HCT116 (cell line): ENCODE measurements around the gene PCBP3. TPM values are rescaled to one million over a fixed set of nuclear protein-coding genes. Genes with fewer than 3 reads are reported as not detected.

ENCODE experiments used
- ATAC-seq: fragments of 200-7000 bp; cut with Tn5 transposase; 2 replicates; pipeline ENCODE4 v1.9.1; 2020; ENCODE audit warnings: mild to moderate bottlenecking, moderate library complexity
- BruUV-seq: library from RNA; stranded (reverse); fragments of 400-500 nt; replicated peaks from 2 replicates; lab custom pipeline; 2021; lab: Mats Ljungman, UMichigan
- CTCF ChIA-PET: fragments of 300-600 bp; sonication (Branson Sonifier 250); formaldehyde crosslinking; loops from one replicate; lab custom pipeline; 2021; ENCODE audit warnings: antibody characterized with exemption; lab: Charles Lee
- POLR2A ChIA-PET: fragments of 300-600, 350-600 bp; sonication (Branson Sonifier 250); formaldehyde crosslinking; loops from one replicate; lab custom pipeline; 2021; ENCODE audit warnings: antibody characterized with exemption; lab: Charles Lee
- RAD21 ChIA-PET, 2 experiments: fragments of 300-600 bp; sonication (Branson Sonifier 250); formaldehyde crosslinking; loops; one replicate each; lab custom pipeline; 2023; ENCODE audit warnings: low total read pairs in 2 of 2; ENCODE audit not compliant: uncharacterized antibody in 2 of 2, unreplicated experiment in 2 of 2, low non-redundant PET in 1 of 2; lab: Charles Lee
- DNase-seq: peaks from one replicate; pipeline ENCODE4 v3.0.0-alpha.2; 2010; ENCODE audit warnings: low read depth, low spot score
- H2AFZ ChIP-seq: fragments of 200-600 bp; shearing (Covaris generic), sonication (generic); 2 replicates; pipeline ENCODE4 v1.6.1; 2017; ENCODE audit warnings: low read depth, mixed run types, mixed read lengths, antibody characterized with exemption, low read length; ENCODE audit not compliant: poor library complexity, severe bottlenecking
- H3K27ac ChIP-seq: 2 replicates; pipeline ENCODE4 v1.5.1; 2012; ENCODE audit warnings: low read depth, low read length
- H3K27me3 ChIP-seq: fragments of 200-600 bp; sonication (generic); 2 replicates; pipeline ENCODE4 v1.6.1; 2016; ENCODE audit warnings: mixed run types, low read length, mixed read lengths; ENCODE audit not compliant: insufficient read depth
- H3K36me3 ChIP-seq, 2 experiments: fragments of 200-500 bp in 1 of 2; fragments of 200-600 bp in 1 of 2; sonication (Bioruptor generic) in 1 of 2; sonication (generic) in 1 of 2; 2 replicates each; pipeline versions ENCODE4 v1.5.1 to v1.6.1; 2014 to 2016; ENCODE audit warnings: low read length in 2 of 2, inconsistent platforms in 1 of 2, mixed read lengths in 1 of 2, mixed run types in 1 of 2; ENCODE audit not compliant: insufficient read depth in 2 of 2, control insufficient read depth in 1 of 2
- H3K4me1 ChIP-seq, 2 experiments: fragments of 200-600 bp in 1 of 2; sonication (generic) in 1 of 2; 2 replicates each; pipeline versions ENCODE4 v1.5.1 to v1.6.1; 2012 to 2017; ENCODE audit warnings: low read length in 2 of 2, inconsistent platforms in 1 of 2, mild to moderate bottlenecking in 1 of 2, mixed read lengths in 1 of 2, mixed run types in 1 of 2, moderate library complexity in 1 of 2; ENCODE audit not compliant: insufficient read depth in 2 of 2, control insufficient read depth in 1 of 2
- H3K4me2 ChIP-seq: fragments of 200-600 bp; sonication (generic); 2 replicates; pipeline ENCODE4 v1.6.1; 2017; ENCODE audit warnings: mixed run types, low read length, mixed read lengths
- H3K4me3 ChIP-seq, 2 experiments: fragments of 200-600 bp in 1 of 2; sonication (generic) in 1 of 2; replicated peaks in 1 of 2; 2 replicates each; pipeline ENCODE4 v1.5.1; 2011 to 2016; ENCODE audit warnings: low read length in 2 of 2, control low read depth in 1 of 2, low read depth in 1 of 2, mild to moderate bottlenecking in 1 of 2, mixed read lengths in 1 of 2, mixed run types in 1 of 2
- H3K79me2 ChIP-seq: fragments of 200-600 bp; sonication (generic); 2 replicates; pipeline ENCODE4 v1.6.1; 2017; ENCODE audit warnings: mild to moderate bottlenecking, mixed run types, low read length, moderate library complexity, mixed read lengths; ENCODE audit not compliant: insufficient read depth
- H3K9ac ChIP-seq: fragments of 200-600 bp; sonication (generic); 2 replicates; pipeline ENCODE4 v1.6.1; 2016; ENCODE audit warnings: low read length, mixed read lengths
- H3K9me2 ChIP-seq: fragments of 200-600 bp; sonication (generic), shearing (Covaris generic); 2 replicates; pipeline ENCODE4 v1.6.1; 2017; ENCODE audit warnings: mixed run types, mild to moderate bottlenecking, moderate library complexity; ENCODE audit not compliant: insufficient read depth
- H3K9me3 ChIP-seq, 2 experiments: fragments of 200-500 bp in 1 of 2; fragments of 200-600 bp in 1 of 2; sonication (Bioruptor generic) in 1 of 2; sonication (generic) in 1 of 2; 2 replicates each; pipeline ENCODE4 v1.6.1; 2014 to 2017; ENCODE audit warnings: low read length in 2 of 2, mixed read lengths in 2 of 2, inconsistent platforms in 1 of 2, low read depth in 1 of 2, mild to moderate bottlenecking in 1 of 2, mixed run types in 1 of 2, moderate library complexity in 1 of 2; ENCODE audit not compliant: control insufficient read depth in 1 of 2, insufficient read depth in 1 of 2
- H4K20me1 ChIP-seq: fragments of 200-600 bp; sonication (generic), shearing (Covaris generic); 2 replicates; pipeline ENCODE4 v1.6.1; 2017; ENCODE audit warnings: mixed run types, mild to moderate bottlenecking, moderate library complexity; ENCODE audit not compliant: insufficient read depth
- CEBPB ChIP-seq: IDR thresholded peaks from 2 replicates; pipeline ENCODE4 v1.6.1; 2012; ENCODE audit warnings: low read depth
- ELF1 ChIP-seq: IDR thresholded peaks from 2 replicates; pipeline ENCODE4 v1.6.1; 2012; ENCODE audit warnings: low read depth, borderline replicate concordance
- EZH2phosphoT487 ChIP-seq: fragments of 200-600 bp; IDR thresholded peaks from 2 replicates; pipeline ENCODE4 v1.6.1; 2018; ENCODE audit warnings: antibody characterized with exemption, borderline replicate concordance
- POLR2AphosphoS5 ChIP-seq: IDR thresholded peaks from 2 replicates; pipeline ENCODE4 v1.6.1; 2011; ENCODE audit warnings: mild to moderate bottlenecking, low read depth, low read length, moderate library complexity
- RAD21 ChIP-seq: IDR thresholded peaks from 2 replicates; pipeline ENCODE4 v1.6.1; 2012; ENCODE audit warnings: low read depth, mild to moderate bottlenecking
- SRF ChIP-seq: IDR thresholded peaks from 2 replicates; pipeline ENCODE4 v1.6.1; 2012; ENCODE audit warnings: low read depth
- YY1 ChIP-seq: IDR thresholded peaks from 2 replicates; pipeline ENCODE4 v1.6.1; 2011; ENCODE audit warnings: low read length, low read depth, moderate library complexity, mild to moderate bottlenecking; ENCODE audit not compliant: insufficient replicate concordance; ENCODE audit errors: extremely low read depth
- ZFX ChIP-seq: fragments of 450-650 bp; IDR thresholded peaks from 2 replicates; pipeline ENCODE4 v1.6.1; 2017
- intact Hi-C: fragments of 100-400 bp; cut with micrococcal nuclease; formaldehyde crosslinking; loops from 2 replicates; pipeline ENCODE4 v1.10.0; 2022
- total RNA-seq: library from RNA; stranded (reverse); gene quantifications from one replicate; pipeline ENCODE4 v1.2.1, GENCODE V29; 2021; ENCODE audit not compliant: unreplicated experiment
- TF ChIP-seq, protein P1 (sequence below): IDR thresholded peaks from 2 replicates; pipeline ENCODE4 v1.6.1; 2012; ENCODE audit warnings: low read depth

The PCBP3 gene
- total RNA-seq, 1 experiment from 2014 or later = 3.1 TPM

DNA sequence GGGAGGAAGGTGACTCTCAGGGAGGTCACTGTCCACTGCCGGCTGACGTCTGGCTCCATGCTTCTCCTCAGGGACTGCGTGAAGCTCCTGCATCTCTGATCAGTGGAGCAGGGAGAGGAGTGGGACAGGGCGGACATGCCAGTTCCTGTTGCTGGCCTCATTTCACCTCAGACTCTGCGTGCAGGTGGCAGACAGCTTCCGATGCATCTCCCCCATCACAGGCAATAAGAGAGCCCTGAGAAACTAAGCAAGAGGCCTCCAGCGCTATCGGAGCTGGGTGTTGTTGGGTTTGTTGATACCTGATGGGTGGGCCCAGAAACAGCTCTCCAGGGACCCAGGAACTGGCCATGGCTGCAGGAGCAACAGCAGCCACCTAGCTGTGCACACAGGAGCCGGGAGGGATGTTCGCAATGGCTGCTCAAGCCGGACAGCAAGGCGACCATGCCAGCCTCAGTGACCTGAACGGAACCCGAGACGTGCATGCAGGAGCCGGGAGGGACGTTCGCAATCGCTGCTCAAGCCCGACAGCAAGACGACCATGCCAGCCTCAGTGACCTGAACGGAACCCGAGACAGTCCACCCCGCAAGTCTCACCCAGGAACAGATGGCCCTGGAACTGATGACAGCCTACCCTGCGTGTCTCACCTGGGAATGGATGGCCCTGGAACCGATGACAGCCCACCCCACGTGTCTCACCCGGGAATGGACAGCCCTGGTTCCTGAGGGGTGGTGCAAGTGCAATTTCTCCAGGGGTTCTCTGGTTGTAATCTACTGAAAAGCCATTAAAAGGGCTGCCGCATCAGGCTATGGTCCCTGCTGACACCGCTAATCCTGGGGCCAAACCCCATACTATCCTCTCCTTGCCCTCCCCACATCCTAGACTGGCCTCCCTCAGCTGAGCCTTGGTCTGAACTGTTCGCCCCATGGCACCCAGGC is 14.2 kb upstream of the PCBP3 start (continued):
- no peak for TF ChIP-seq EZH2phosphoT487

GRCh38 chr21:45630066-45630694 is 13.3 kb upstream of the PCBP3 start:
- no peaks in the 10 kb centered on the region for H3K36me3 ChIP-seq
- ATAC-seq = no peak
- RAD21 ChIA-PET = no interaction called here
- H3K9me2 ChIP-seq = no peaks in the 10 kb centered on the region
- H3K27me3 ChIP-seq = no peaks in the 10 kb centered on the region; the same call in 1 of the 2 replicates
- no peaks in the 10 kb centered on the region for H3K4me1 ChIP-seq
- CTCF ChIA-PET = no interaction called here
- no peaks in the 10 kb centered on the region for H4K20me1 ChIP-seq
- POLR2A ChIA-PET = no interaction called here
- no peak for DNase-seq
- H3K79me2 ChIP-seq = no peaks in the 10 kb centered on the region
- no peak overlapping the region for H3K4me2 ChIP-seq
- no peak overlapping the region for H3K4me3 ChIP-seq
- no peak overlapping the region for H2AFZ ChIP-seq
- intact Hi-C loops = no loop called here
- H3K9ac ChIP-seq = no peak overlapping the region
- TF ChIP-seq POLR2AphosphoS5 = no peak
- TF ChIP-seq, protein P1, sequence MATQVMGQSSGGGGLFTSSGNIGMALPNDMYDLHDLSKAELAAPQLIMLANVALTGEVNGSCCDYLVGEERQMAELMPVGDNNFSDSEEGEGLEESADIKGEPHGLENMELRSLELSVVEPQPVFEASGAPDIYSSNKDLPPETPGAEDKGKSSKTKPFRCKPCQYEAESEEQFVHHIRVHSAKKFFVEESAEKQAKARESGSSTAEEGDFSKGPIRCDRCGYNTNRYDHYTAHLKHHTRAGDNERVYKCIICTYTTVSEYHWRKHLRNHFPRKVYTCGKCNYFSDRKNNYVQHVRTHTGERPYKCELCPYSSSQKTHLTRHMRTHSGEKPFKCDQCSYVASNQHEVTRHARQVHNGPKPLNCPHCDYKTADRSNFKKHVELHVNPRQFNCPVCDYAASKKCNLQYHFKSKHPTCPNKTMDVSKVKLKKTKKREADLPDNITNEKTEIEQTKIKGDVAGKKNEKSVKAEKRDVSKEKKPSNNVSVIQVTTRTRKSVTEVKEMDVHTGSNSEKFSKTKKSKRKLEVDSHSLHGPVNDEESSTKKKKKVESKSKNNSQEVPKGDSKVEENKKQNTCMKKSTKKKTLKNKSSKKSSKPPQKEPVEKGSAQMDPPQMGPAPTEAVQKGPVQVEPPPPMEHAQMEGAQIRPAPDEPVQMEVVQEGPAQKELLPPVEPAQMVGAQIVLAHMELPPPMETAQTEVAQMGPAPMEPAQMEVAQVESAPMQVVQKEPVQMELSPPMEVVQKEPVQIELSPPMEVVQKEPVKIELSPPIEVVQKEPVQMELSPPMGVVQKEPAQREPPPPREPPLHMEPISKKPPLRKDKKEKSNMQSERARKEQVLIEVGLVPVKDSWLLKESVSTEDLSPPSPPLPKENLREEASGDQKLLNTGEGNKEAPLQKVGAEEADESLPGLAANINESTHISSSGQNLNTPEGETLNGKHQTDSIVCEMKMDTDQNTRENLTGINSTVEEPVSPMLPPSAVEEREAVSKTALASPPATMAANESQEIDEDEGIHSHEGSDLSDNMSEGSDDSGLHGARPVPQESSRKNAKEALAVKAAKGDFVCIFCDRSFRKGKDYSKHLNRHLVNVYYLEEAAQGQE = no peak
- no peak for TF ChIP-seq YY1
- no peak for TF ChIP-seq CEBPB
- TF ChIP-seq SRF = no peak
- no peak for TF ChIP-seq ELF1
- no peak for TF ChIP-seq ZFX
- no peak for TF ChIP-seq RAD21
- TF ChIP-seq, all 23 proteins: peak for 0
- BruUV-seq = no TSS peak
- H3K9me3 ChIP-seq = no peaks in the 10 kb centered on the region
- no peak overlapping the region for H3K27ac ChIP-seq
